Breast epithelium (tissue), 4 donors: Measurements from ENCODE around the gene OSMR. TPM values are rescaled to one million over a fixed set of nuclear protein-coding genes. Genes with fewer than 3 reads are reported as not detected.

Experiments
- DNase-seq, 2 donors: peaks; one replicate each; pipeline ENCODE4 v3.0.0-alpha.2; 2019; ENCODE audit warnings: low spot score in 2 of 2
- H3K27ac ChIP-seq, 2 donors: fragments of 200-600 bp; sonication (generic) in 1 of 2; one replicate each; pipeline ENCODE4 v1.5.1; 2016 to 2019; ENCODE audit warnings: mild to moderate bottlenecking in 1 of 2
- H3K27me3 ChIP-seq, 2 donors: fragments of 200-600 bp; sonication (generic) in 1 of 2; one replicate each; pipeline versions ENCODE4 v1.5.1 to v1.6.0; 2017 to 2019; ENCODE audit warnings: control low read depth in 1 of 2, mild to moderate bottlenecking in 1 of 2
- H3K36me3 ChIP-seq: fragments of 200-600 bp; one replicate; pipeline ENCODE4 v1.5.1; 2019
- H3K4me1 ChIP-seq, 2 donors: fragments of 200-600 bp; sonication (generic); one replicate each; pipeline ENCODE4 v1.5.1; 2016 to 2019; ENCODE audit warnings: control low read depth in 1 of 2
- H3K4me3 ChIP-seq, 3 donors: fragments of 200-600 bp; sonication (generic); 1 replicate in 2 of 3; 2 replicates in 1 of 3; pipeline ENCODE4 v1.5.1; 2016 to 2019; ENCODE audit warnings: mild to moderate bottlenecking in 3 of 3, moderate library complexity in 2 of 3
- H3K9me3 ChIP-seq, 2 donors: fragments of 200-600 bp; sonication (generic) in 1 of 2; one replicate each; pipeline ENCODE4 v1.5.1; 2016 to 2019; ENCODE audit warnings: control low read depth in 1 of 2
- POLR2A ChIP-seq: fragments of 450-650 bp; IDR thresholded peaks from one replicate; pipeline ENCODE4 v1.6.1; 2016; ENCODE audit warnings: antibody characterized with exemption, mild to moderate bottlenecking, moderate library complexity
- POLR2AphosphoS5 ChIP-seq, 3 donors: sonication (generic); formaldehyde crosslinking; IDR thresholded peaks; one replicate each; pipeline ENCODE4 v1.6.1; 2017; ENCODE audit warnings: antibody characterized with exemption in 3 of 3
- intact Hi-C: fragments of 100-400 bp; cut with DNase I; formaldehyde crosslinking; loops from one replicate; pipeline ENCODE4 v1.15.1; 2023; ENCODE audit warnings: low total_unique reads
- total RNA-seq, 3 donors: library from RNA; depleted of rRNA; stranded (reverse); fragments of >200 nt; gene quantifications; one replicate each; pipeline ENCODE4 v1.1.0, GENCODE V29; 2016
- TF ChIP-seq, protein P1 (sequence below), 3 donors: fragments of 450-650 bp; IDR thresholded peaks; one replicate each; pipeline ENCODE4 v1.5.1; 2016 to 2017; ENCODE audit warnings: antibody characterized with exemption in 3 of 3, mild to moderate bottlenecking in 3 of 3, moderate library complexity in 3 of 3

The OSMR gene
- total RNA-seq, 3 donors from 2014 or later, result 32.2 to 121 (median 54.0) TPM

DNA sequence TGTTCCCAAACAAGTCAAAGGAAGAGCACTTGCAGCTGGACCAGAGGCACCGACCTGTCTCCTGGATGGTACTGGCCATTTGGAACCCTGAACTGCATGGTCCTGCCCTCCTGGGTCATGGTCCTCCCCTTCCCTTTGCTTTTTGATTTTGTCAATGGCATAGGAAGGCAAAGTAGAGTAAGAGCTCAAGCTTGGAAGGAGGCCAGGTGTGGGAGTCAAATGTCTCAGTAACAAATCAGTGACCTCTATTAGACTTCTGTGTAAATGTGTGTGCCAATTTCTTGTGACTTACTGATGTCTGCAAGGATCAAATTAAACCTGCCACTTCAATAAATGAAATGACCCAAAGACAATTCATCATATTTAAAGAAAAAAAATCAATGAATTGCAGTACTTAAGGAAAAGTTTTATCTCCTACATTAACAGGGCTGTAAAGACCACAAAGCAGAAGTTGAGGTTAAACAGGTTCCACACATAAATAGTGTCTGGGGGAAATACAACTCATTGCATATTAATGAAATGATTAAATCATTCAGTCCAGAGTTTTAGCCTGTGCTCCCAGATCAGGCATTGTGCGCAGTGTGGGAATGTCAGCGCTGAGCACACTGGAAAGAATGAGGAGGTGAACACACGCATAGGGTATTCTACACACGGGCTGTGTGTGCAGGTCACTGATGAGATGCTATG, 32.7 kb downstream of the OSMR start:
- DNase-seq, result no peak
- H3K4me1 ChIP-seq, result no peaks in the 10 kb centered on the region
- TF ChIP-seq, protein P1, sequence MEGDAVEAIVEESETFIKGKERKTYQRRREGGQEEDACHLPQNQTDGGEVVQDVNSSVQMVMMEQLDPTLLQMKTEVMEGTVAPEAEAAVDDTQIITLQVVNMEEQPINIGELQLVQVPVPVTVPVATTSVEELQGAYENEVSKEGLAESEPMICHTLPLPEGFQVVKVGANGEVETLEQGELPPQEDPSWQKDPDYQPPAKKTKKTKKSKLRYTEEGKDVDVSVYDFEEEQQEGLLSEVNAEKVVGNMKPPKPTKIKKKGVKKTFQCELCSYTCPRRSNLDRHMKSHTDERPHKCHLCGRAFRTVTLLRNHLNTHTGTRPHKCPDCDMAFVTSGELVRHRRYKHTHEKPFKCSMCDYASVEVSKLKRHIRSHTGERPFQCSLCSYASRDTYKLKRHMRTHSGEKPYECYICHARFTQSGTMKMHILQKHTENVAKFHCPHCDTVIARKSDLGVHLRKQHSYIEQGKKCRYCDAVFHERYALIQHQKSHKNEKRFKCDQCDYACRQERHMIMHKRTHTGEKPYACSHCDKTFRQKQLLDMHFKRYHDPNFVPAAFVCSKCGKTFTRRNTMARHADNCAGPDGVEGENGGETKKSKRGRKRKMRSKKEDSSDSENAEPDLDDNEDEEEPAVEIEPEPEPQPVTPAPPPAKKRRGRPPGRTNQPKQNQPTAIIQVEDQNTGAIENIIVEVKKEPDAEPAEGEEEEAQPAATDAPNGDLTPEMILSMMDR (IDR thresholded peaks at IDR 0.05), result no peak
- TF ChIP-seq POLR2AphosphoS5 (IDR thresholded peaks at IDR 0.05) (no peak), POLR2A (no peak)
- intact Hi-C loops, result loop anchor here (10.0 kb wide), 1 partner anchor 1106 kb away; no protein-coding TSS in a partner anchor
- H3K27ac ChIP-seq, result no peak overlapping the region
- no peaks in the 10 kb centered on the region for H3K27me3 ChIP-seq
- no peaks in the 10 kb centered on the region for H3K36me3 ChIP-seq
- H3K9me3 ChIP-seq, result no peaks in the 10 kb centered on the region
- no peak overlapping the region for H3K4me3 ChIP-seq

DNA sequence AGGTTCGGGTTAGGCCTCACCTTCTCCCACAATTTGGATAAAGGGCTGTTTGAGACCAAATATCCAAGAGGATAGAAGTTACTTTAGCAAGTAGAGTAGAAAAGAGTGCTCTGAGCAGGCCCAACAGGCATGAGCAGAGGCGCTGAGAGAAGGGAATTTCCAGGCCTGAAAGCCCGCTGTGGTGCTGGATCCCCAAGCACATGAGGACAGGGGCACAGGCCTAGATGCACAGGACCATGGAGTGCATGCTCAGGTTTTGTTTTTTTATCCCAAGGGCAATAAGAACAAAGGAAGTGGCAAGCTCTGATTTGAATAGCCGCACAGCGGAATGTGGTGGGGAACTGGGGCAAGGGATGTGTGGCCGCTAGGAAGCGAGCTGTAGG, 33.3 kb downstream of the OSMR start:
- TF ChIP-seq POLR2A (no peak), POLR2AphosphoS5 (IDR thresholded peaks at IDR 0.05) (no peak)
- TF ChIP-seq, protein P1 (IDR thresholded peaks at IDR 0.05), result no peak
- intact Hi-C loops, result loop anchor here (10.0 kb wide), 1 partner anchor 1106 kb away; no protein-coding TSS in a partner anchor
- Histone ChIP-seq H3K27me3 (no peaks in the 10 kb centered on the region), H3K36me3 (no peaks in the 10 kb centered on the region), H3K27ac (no peak overlapping the region), H3K4me1 (no peaks in the 10 kb centered on the region), H3K4me3 (no peak overlapping the region), H3K9me3 (no peaks in the 10 kb centered on the region)
- DNase-seq, result no peak

DNA sequence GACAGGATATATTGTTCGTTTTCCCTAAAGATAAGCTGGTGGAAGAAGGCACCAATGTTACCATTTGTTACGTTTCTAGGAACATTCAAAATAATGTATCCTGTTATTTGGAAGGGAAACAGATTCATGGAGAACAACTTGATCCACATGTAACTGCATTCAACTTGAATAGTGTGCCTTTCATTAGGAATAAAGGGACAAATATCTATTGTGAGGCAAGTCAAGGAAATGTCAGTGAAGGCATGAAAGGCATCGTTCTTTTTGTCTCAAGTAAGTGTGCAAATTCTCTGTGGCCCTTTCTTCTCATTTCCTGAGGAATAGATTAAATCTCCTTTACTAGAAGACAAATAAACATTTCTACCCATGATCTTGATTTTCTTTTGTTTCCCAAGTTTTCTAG, 38.0 kb downstream of the OSMR start:
- no peak for TF ChIP-seq POLR2A
- TF ChIP-seq POLR2AphosphoS5 (IDR thresholded peaks at IDR 0.05), result no peak
- TF ChIP-seq, protein P1 (IDR thresholded peaks at IDR 0.05), result no peak
- no peaks in the 10 kb centered on the region for H3K27me3 ChIP-seq
- H3K27ac ChIP-seq, result no peak overlapping the region
- no peaks in the 10 kb centered on the region for H3K4me1 ChIP-seq
- intact Hi-C loops, result no loop called here
- no peaks in the 10 kb centered on the region for H3K36me3 ChIP-seq
- no peaks in the 10 kb centered on the region for H3K9me3 ChIP-seq
- no peak overlapping the region for H3K4me3 ChIP-seq
- DNase-seq, result no peak

DNA sequence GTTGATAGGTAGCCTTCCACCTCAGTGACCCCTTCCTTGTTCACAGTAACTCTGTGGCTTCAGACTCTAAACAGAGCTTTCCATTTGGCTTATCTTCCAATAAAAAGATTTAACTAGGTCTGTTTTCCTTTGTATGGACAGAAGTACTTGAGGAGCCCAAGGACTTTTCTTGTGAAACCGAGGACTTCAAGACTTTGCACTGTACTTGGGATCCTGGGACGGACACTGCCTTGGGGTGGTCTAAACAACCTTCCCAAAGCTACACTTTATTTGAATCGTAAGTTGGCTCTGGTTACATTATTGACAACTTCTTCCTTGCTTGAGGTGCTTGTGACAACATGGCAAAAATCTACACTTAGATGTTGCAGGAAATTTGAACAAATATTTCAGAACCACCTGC, 39.4 kb downstream of the OSMR start:
- no peak overlapping the region for H3K27ac ChIP-seq
- H3K9me3 ChIP-seq, result no peaks in the 10 kb centered on the region
- no peaks in the 10 kb centered on the region for H3K36me3 ChIP-seq
- H3K27me3 ChIP-seq, result no peaks in the 10 kb centered on the region
- intact Hi-C loops, result no loop called here
- H3K4me1 ChIP-seq, result no peaks in the 10 kb centered on the region
- no peak overlapping the region for H3K4me3 ChIP-seq
- no peak for TF ChIP-seq POLR2A
- TF ChIP-seq, protein P1 (IDR thresholded peaks at IDR 0.05), result no peak
- no peak for TF ChIP-seq POLR2AphosphoS5 (IDR thresholded peaks at IDR 0.05)
- no peak for DNase-seq

DNA sequence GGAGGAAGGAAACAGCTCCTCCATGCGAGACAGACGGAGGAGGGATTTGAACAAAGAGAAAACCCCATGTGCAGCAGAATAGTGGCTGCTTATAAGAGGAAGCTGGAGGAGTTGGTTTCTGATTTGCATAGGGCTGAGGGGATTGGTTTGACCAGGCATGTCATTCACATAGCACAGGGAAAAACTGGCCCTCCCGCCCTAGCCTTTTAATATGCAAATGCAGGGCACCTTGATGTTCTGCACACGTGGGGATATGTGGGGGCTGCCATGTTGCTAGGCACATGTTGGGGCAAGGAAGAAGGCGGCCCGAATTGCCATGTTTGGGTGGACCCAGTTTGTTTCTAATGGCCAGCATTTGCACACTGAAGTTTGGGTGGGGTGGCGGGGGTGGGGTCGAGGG, 42.2 kb downstream of the OSMR start:
- no peak overlapping the region for H3K27ac ChIP-seq
- TF ChIP-seq POLR2AphosphoS5 (IDR thresholded peaks at IDR 0.05) (no peak), POLR2A (no peak)
- TF ChIP-seq, protein P1 (IDR thresholded peaks at IDR 0.05), result no peak
- H3K27me3 ChIP-seq, result no peaks in the 10 kb centered on the region
- intact Hi-C loops, result no loop called here
- no peaks in the 10 kb centered on the region for H3K4me1 ChIP-seq
- no peaks in the 10 kb centered on the region for H3K9me3 ChIP-seq
- no peaks in the 10 kb centered on the region for H3K36me3 ChIP-seq
- no peak for DNase-seq
- H3K4me3 ChIP-seq, result no peak overlapping the region
